GM12891 (cell line): ENCODE results near the gene EXD3.

Experiments used
- PAX5 ChIP-seq: IDR thresholded peaks from 2 replicates; pipeline ENCODE4 v1.6.1; 2011; ENCODE audit warnings: low read length, moderate library complexity, mild to moderate bottlenecking; ENCODE audit not compliant: insufficient read depth, severe bottlenecking
- POLR2A ChIP-seq: IDR thresholded peaks from 2 replicates; pipeline ENCODE4 v1.6.1; 2011; ENCODE audit warnings: low read depth, low read length, control low read depth
- POLR2AphosphoS5 ChIP-seq: IDR thresholded peaks from 2 replicates; pipeline ENCODE4 v1.6.1; 2011; ENCODE audit warnings: low read depth, low read length, control low read depth
- POU2F2 ChIP-seq: IDR thresholded peaks from 2 replicates; pipeline ENCODE4 v1.6.1; 2011; ENCODE audit warnings: low read depth, mild to moderate bottlenecking, control low read depth, low read length, moderate library complexity
- TAF1 ChIP-seq: IDR thresholded peaks from 2 replicates; pipeline ENCODE4 v1.6.1; 2011; ENCODE audit warnings: low read depth, low read length, control low read depth

GRCh38 chr9:137376386-137376785 lies 46.6 kb downstream of the EXD3 start:
- no peak for TF ChIP-seq POLR2AphosphoS5
- TF ChIP-seq POU2F2: no peak
- TF ChIP-seq TAF1: no peak
- TF ChIP-seq POLR2A: no peak
- TF ChIP-seq PAX5: no peak
